GM21529 (cell line): ENCODE measurements around the gene SLX1A.
"Not testable (repeated sequence)": the region's sequence is repeated elsewhere in the genome, so short reads cannot be mapped to it uniquely, and the experiment has no call there.

Experiments used
- ATAC-seq: cut with Tn5 transposase; IDR thresholded peaks from one replicate; pipeline ENCODE4 v1.9.1; 2021; ENCODE audit not compliant: unreplicated experiment

SLX1A gene

GRCh38 chr16:30217082-30217481, 23.4 kb downstream of the SLX1A start:
- not testable (repeated sequence) for ATAC-seq
